ENCODE measurements around the gene BEND5.

The BEND5 gene

DNA sequence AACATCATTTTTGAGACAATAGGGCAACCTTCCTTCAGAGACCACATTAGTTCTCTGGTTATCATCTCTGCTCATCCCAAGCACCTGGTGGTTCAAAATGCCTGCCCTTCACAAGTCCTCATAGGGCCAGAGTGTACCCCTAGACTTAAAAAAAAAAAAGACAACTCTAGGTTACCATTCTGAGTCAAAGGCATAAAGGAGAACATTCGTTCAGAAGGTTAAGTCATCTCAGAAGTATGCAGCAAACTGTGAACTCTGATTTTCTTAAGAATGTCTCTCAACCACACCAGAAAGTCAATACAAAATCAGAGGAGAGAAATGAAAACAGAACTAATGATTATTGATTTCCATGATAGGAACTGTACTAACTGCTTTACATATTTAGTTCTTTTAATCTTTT is 9.2 kb upstream of the BEND5 start:
- no peak overlapping the region for H3K4me3 ChIP-seq (ENCODE audit: low read depth, low read length)
- TF ChIP-seq, protein P1, sequence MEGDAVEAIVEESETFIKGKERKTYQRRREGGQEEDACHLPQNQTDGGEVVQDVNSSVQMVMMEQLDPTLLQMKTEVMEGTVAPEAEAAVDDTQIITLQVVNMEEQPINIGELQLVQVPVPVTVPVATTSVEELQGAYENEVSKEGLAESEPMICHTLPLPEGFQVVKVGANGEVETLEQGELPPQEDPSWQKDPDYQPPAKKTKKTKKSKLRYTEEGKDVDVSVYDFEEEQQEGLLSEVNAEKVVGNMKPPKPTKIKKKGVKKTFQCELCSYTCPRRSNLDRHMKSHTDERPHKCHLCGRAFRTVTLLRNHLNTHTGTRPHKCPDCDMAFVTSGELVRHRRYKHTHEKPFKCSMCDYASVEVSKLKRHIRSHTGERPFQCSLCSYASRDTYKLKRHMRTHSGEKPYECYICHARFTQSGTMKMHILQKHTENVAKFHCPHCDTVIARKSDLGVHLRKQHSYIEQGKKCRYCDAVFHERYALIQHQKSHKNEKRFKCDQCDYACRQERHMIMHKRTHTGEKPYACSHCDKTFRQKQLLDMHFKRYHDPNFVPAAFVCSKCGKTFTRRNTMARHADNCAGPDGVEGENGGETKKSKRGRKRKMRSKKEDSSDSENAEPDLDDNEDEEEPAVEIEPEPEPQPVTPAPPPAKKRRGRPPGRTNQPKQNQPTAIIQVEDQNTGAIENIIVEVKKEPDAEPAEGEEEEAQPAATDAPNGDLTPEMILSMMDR (IDR thresholded peaks at IDR 0.05; ENCODE audit: control insufficient read depth, extremely low read depth, insufficient read depth) = no peak
- DNase-seq (ENCODE audit: low read depth) = no peak

DNA sequence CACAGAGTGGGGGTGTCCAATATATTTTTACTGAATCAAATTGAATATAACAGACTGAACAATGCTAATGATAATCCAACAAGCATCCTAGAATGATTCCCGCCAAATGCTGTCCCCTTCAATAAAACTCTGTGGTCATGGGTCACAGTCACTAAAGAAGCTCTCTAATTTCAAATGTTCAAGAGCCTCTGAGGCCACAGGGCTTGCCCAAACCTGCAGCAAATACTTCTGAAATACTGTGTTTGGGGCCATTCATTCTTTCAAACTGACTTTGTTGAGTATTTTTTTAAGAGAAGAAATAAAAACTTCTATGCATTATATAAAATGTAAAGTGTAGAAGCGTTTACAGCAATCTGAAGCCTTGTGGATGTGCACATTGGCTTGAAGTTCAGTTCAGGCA is 7.6 kb upstream of the BEND5 start:
- TF ChIP-seq, protein P1 (IDR thresholded peaks at IDR 0.05; ENCODE audit: control insufficient read depth, extremely low read depth, insufficient read depth) = no peak
- no peak for DNase-seq (ENCODE audit: low read depth)
- no peak overlapping the region for H3K4me3 ChIP-seq (ENCODE audit: low read depth, low read length)

DNA sequence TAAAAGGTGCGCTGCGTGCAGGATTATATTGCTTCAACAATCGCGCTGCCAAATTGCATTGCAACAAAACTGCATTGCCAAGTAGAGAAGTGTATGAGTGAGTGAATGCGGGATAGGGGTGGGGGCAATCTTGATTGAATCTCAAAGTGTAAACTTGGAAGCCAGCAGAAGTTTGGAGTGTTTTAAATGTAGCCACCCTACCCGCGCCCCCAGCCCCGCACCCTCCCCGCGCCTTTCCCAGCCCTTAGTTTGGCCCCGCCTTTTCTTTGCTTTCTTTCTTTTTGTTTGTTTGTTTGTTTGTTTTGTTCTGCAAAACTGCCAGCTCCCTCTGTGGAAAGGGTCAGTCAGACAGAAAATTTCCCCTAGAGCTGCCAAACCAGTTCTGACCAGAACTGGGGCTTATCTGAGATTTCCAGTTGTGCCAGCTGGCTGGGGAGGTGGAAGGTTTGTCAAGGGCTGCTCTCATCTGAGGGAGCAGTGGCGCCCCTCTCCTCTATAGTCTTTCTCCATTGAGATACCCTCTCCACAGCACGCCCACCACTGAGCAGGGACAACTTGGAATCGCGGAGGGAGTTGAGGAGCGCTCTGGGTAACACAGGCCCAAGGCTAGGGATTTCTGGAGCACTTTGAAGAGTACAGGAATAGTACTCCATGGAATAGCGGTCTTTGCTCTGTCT is 666 bp upstream of the BEND5 start:
- DNase-seq (ENCODE audit: low read depth) = peak; percentile 30
- TF ChIP-seq, protein P1 (IDR thresholded peaks at IDR 0.05; ENCODE audit: control insufficient read depth, extremely low read depth, insufficient read depth) = no peak
- peak overlapping the region; percentile 48 for H3K4me3 ChIP-seq (ENCODE audit: low read depth, low read length)

DNA sequence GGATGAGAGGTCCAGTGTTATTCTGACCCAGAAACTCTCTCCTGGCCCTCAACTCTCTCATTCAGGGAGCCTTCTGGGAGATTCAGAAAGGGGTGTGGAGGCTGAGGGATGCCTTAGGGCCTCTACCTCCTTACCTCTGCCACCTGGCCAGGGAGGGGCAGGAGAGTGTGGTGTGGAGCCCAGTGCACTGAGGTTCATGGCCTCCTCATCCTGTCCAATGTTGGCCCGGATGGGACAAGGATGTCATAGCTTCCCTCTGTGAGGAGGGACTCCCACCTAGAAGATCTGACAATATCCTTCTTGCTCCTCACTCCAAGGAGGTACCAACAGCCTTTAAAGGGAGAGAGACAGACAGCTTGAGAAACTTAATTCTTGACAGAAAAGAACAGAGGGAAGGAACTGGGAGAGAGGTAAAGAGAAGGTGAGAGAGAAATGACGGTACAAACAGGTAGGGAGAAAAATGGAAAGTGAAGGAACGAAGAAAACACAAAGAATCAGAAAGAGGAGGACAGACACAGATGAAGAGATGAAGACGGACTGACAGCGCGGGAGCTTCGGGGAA is 779 bp downstream of the BEND5 start:
- TF ChIP-seq, protein P1 (IDR thresholded peaks at IDR 0.05; ENCODE audit: control insufficient read depth, extremely low read depth, insufficient read depth) = no peak
- no peak for DNase-seq (ENCODE audit: low read depth)
- H3K4me3 ChIP-seq (ENCODE audit: low read depth, low read length) = no peak overlapping the region

DNA sequence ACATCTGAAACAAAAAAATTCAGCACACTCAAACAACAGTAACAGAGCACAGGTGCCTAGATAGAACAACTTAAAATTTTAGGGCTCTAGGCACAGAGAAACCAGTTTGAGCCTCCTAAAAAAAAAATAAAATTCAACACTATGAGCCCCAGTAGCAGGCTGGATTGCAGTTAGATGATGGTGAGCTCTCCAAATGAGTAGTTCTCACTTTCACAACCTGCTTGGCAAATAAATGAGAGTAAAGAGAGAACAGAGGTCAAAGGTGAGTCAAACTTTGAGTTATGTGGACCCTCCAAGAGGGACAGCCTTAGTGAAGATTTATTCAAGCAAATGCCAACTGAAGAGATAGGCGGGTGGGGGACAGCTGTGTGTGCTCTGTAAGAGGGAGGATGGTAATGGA is 3.6 kb downstream of the BEND5 start:
- TF ChIP-seq, protein P1 (IDR thresholded peaks at IDR 0.05; ENCODE audit: control insufficient read depth, extremely low read depth, insufficient read depth) = no peak
- H3K4me3 ChIP-seq (ENCODE audit: low read depth, low read length) = no peak overlapping the region
- DNase-seq (ENCODE audit: low read depth) = no peak

DNA sequence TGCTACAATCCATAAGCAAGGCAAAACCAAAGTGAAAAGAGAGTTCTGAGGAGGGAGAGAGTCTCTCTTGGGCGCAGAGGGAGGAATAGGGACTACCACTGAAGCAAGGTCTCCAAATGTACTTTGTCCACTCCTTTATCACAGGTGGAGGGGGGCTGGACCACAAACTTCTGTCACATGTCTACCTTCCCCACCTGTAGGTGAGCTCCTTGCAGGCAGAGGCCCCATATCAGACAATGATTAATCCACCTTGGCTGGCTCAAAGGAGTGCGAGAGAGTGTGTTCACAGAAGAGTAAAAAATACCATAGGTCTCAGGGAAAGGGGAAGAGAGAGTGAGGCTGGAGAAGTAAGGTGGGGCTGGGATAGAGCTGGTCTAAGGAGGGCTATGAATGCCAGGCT is 4.5 kb downstream of the BEND5 start:
- no peak overlapping the region for H3K4me3 ChIP-seq (ENCODE audit: low read depth, low read length)
- DNase-seq (ENCODE audit: low read depth) = no peak
- TF ChIP-seq, protein P1 (IDR thresholded peaks at IDR 0.05; ENCODE audit: control insufficient read depth, extremely low read depth, insufficient read depth) = no peak

DNA sequence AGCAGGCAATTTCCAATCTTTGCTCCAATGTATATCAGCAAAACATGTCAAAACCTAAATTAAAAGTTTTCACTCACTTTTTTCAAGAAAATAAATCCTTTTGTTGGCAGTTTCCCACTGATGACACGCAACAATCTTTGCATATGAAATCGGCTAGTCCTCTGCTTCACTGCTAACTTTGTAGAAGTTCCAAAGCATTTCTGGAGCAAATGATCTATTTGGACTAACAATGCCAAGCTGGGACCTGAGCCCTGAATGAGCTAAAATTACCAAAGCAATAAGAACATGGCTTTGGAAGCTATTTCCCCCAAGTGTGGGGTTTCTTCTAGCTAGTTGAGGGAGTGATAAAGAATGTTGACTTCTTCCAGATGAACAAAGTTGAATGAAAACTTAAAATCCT is 5.1 kb downstream of the BEND5 start:
- TF ChIP-seq, protein P1 (IDR thresholded peaks at IDR 0.05; ENCODE audit: control insufficient read depth, extremely low read depth, insufficient read depth) = no peak
- no peak for DNase-seq (ENCODE audit: low read depth)
- no peak overlapping the region for H3K4me3 ChIP-seq (ENCODE audit: low read depth, low read length)

Measured in LNCaP clone FGC (cell line).